H1 (cell line): Measurements from ENCODE around the gene SMDT1. TPM values are rescaled to one million over a fixed set of nuclear protein-coding genes. Genes with fewer than 3 reads are reported as not detected.
"Not testable (repeated sequence)": the region's sequence is repeated elsewhere in the genome, so short reads cannot be mapped to it uniquely, and the experiment has no call there.

Source experiments
- CTCF ChIA-PET: fragments of 300-600 bp; sonication (Branson Sonifier 250); formaldehyde crosslinking; loops from one replicate; lab custom pipeline; 2021; ENCODE audit not compliant: partially characterized antibody; lab: Charles Lee
- POLR2A ChIA-PET: fragments of 300-600 bp; sonication (Branson Sonifier 250); formaldehyde crosslinking; loops from one replicate; lab custom pipeline; 2021; ENCODE audit warnings: inconsistent platforms; ENCODE audit not compliant: partially characterized antibody; lab: Charles Lee
- DNase-seq, 2 experiments: peaks; one replicate each; pipeline versions ENCODE4 v3.0.0 to v3.0.0-alpha.2; 2010 to 2022; ENCODE audit warnings: low spot score in 2 of 2, low read depth in 1 of 2, mixed read lengths in 1 of 2
- FAIRE-seq: peaks from 2 replicates; lab custom pipeline; 2011; peaks lifted over from hg19 to GRCh38; lab: Jason Lieb, UNC
- H2AFZ ChIP-seq: 2 replicates; pipeline ENCODE4 v1.8.1; 2012; ENCODE audit warnings: low read length, inconsistent platforms
- H2AK5ac ChIP-seq: 2 replicates; pipeline ENCODE4 v1.6.1; 2013; ENCODE audit warnings: low read depth, low read length
- H2BK120ac ChIP-seq: replicated peaks from 2 replicates; pipeline ENCODE3; 2013; ENCODE audit warnings: low read depth, low read length, inconsistent platforms
- H2BK12ac ChIP-seq: 2 replicates; pipeline ENCODE4 v1.6.1; 2013; ENCODE audit warnings: low read depth, low read length
- H2BK15ac ChIP-seq: 2 replicates; pipeline ENCODE4 v1.6.1; 2013; ENCODE audit warnings: low read length
- H2BK20ac ChIP-seq: 2 replicates; pipeline ENCODE4 v1.6.1; 2013; ENCODE audit warnings: low read length
- H2BK5ac ChIP-seq: 2 replicates; pipeline ENCODE4 v1.6.1; 2013; ENCODE audit warnings: low read depth, low read length
- H3K14ac ChIP-seq: 2 replicates; pipeline ENCODE4 v1.6.1; 2013; ENCODE audit warnings: inconsistent platforms; ENCODE audit not compliant: insufficient read length
- H3K18ac ChIP-seq: 2 replicates; pipeline ENCODE4 v1.6.1; 2013; ENCODE audit warnings: low read length; ENCODE audit errors: extremely low read depth
- H3K23ac ChIP-seq: 2 replicates; pipeline ENCODE4 v1.6.1; 2013; ENCODE audit warnings: inconsistent platforms; ENCODE audit not compliant: insufficient read length
- H3K23me2 ChIP-seq: 2 replicates; pipeline ENCODE4 v1.6.1; 2013; ENCODE audit warnings: low read depth, low read length
- H3K27ac ChIP-seq: 2 replicates; pipeline ENCODE4 v1.6.1; 2011; ENCODE audit warnings: low read depth, low read length, inconsistent platforms
- H3K27me3 ChIP-seq, 4 experiments: replicated peaks in 1 of 4; 1 replicate in 1 of 4; 2 replicates in 3 of 4; pipeline versions ENCODE4 v1.6.1 to v1.8.1; 2011 to 2013; ENCODE audit warnings: low read length in 3 of 4, mild to moderate bottlenecking in 3 of 4, inconsistent platforms in 2 of 4, mixed read lengths in 2 of 4, moderate library complexity in 1 of 4; ENCODE audit not compliant: control insufficient read depth in 3 of 4, insufficient read depth in 3 of 4; ENCODE audit errors: extremely low read depth in 1 of 4
- H3K36me3 ChIP-seq, 4 experiments: 2 replicates each; pipeline versions ENCODE4 v1.6.1 to v1.8.1; 2011 to 2013; ENCODE audit warnings: mild to moderate bottlenecking in 4 of 4, low read length in 3 of 4, moderate library complexity in 2 of 4, control low read depth in 1 of 4, inconsistent platforms in 1 of 4; ENCODE audit not compliant: insufficient read depth in 4 of 4, control insufficient read depth in 2 of 4
- H3K4ac ChIP-seq: replicated peaks from 2 replicates; pipeline ENCODE3; 2013; ENCODE audit warnings: low read length, low read depth, mixed read lengths, inconsistent platforms; ENCODE audit not compliant: insufficient read length
- H3K4me1 ChIP-seq, 4 experiments: replicated peaks in 1 of 4; 1 replicate in 1 of 4; 2 replicates in 3 of 4; pipeline versions ENCODE4 v1.6.1 to v1.8.1; 2011 to 2013; ENCODE audit warnings: low read length in 3 of 4, inconsistent platforms in 2 of 4, mixed read lengths in 1 of 4; ENCODE audit not compliant: insufficient read depth in 4 of 4, control insufficient read depth in 3 of 4
- H3K4me2 ChIP-seq, 2 experiments: 2 replicates each; pipeline versions ENCODE4 v1.6.1 to v1.8.1; 2011 to 2013; ENCODE audit warnings: low read depth in 2 of 2, low read length in 2 of 2, control low read depth in 1 of 2, inconsistent platforms in 1 of 2, mild to moderate bottlenecking in 1 of 2; ENCODE audit not compliant: insufficient read depth in 1 of 2
- H3K4me3 ChIP-seq, 4 experiments: fragments of 200-600, 300-600 bp in 1 of 4; sonication (generic), shearing (Covaris generic), sonication (Bioruptor Twin) in 1 of 4; 2 replicates each; pipeline versions ENCODE4 v1.5.1 to v1.8.1; 2011 to 2016; ENCODE audit warnings: low read length in 4 of 4, low read depth in 3 of 4, control low read depth in 2 of 4, inconsistent platforms in 2 of 4, mild to moderate bottlenecking in 2 of 4, mixed read lengths in 1 of 4, moderate library complexity in 1 of 4; ENCODE audit not compliant: insufficient read depth in 2 of 4; ENCODE audit errors: extremely low read depth in 1 of 4
- H3K56ac ChIP-seq: replicated peaks from 2 replicates; pipeline ENCODE3; 2013; ENCODE audit warnings: low read depth, mild to moderate bottlenecking, mixed read lengths, low read length, inconsistent platforms; ENCODE audit not compliant: insufficient read length
- H3K79me1 ChIP-seq: 2 replicates; pipeline ENCODE4 v1.6.1; 2013; ENCODE audit warnings: low read depth, low read length, control low read depth
- H3K79me2 ChIP-seq, 2 experiments: 2 replicates each; pipeline versions ENCODE4 v1.6.1 to v1.8.1; 2012 to 2013; ENCODE audit warnings: low read length in 2 of 2, mild to moderate bottlenecking in 2 of 2, inconsistent platforms in 1 of 2; ENCODE audit not compliant: insufficient read depth in 2 of 2, control insufficient read depth in 1 of 2
- H3K9ac ChIP-seq, 4 experiments: replicated peaks in 1 of 4; 1 replicate in 1 of 4; 2 replicates in 3 of 4; pipeline versions ENCODE4 v1.6.1 to v1.8.1; 2011 to 2013; ENCODE audit warnings: low read depth in 3 of 4, low read length in 3 of 4, control low read depth in 2 of 4, mild to moderate bottlenecking in 2 of 4, moderate library complexity in 2 of 4, inconsistent platforms in 1 of 4; ENCODE audit errors: extremely low read depth in 1 of 4
- H3K9me3 ChIP-seq, 2 experiments: 2 replicates each; pipeline versions ENCODE4 v1.6.1 to v1.8.1; 2012 to 2013; ENCODE audit warnings: mild to moderate bottlenecking in 2 of 2, moderate library complexity in 2 of 2, control low read depth in 1 of 2, inconsistent platforms in 1 of 2, low read depth in 1 of 2, low read length in 1 of 2, mixed read lengths in 1 of 2; ENCODE audit not compliant: insufficient read depth in 2 of 2
- H4K20me1 ChIP-seq, 2 experiments: replicated peaks in 1 of 2; 2 replicates each; pipeline versions ENCODE3 to v1.8.1; 2011 to 2013; ENCODE audit warnings: inconsistent platforms in 2 of 2, low read length in 2 of 2, mild to moderate bottlenecking in 1 of 2; ENCODE audit not compliant: insufficient read depth in 2 of 2, control insufficient read depth in 1 of 2
- H4K5ac ChIP-seq: 2 replicates; pipeline ENCODE4 v1.6.1; 2013; ENCODE audit warnings: low read length, low read depth, mixed read lengths, inconsistent platforms; ENCODE audit not compliant: insufficient read length
- H4K8ac ChIP-seq: 2 replicates; pipeline ENCODE4 v1.8.0; 2013; ENCODE audit warnings: mild to moderate bottlenecking, moderate library complexity, low read length, inconsistent platforms; ENCODE audit not compliant: insufficient read depth; ENCODE audit errors: extremely low read depth
- H4K91ac ChIP-seq: replicated peaks from 2 replicates; pipeline ENCODE3; 2013; ENCODE audit warnings: low read length, mixed read lengths, inconsistent platforms; ENCODE audit not compliant: insufficient read length
- WGBS, 2 experiments: shearing (Covaris generic) in 1 of 2; methylation state at CpG; one replicate each; pipeline versions ENCODE4 v1.1.6 to v1.1.7; 2013 to 2015; ENCODE audit warnings: low lambda C conversion rate in 2 of 2, mixed read lengths in 2 of 2, inconsistent platforms in 1 of 2, low coverage in 1 of 2, missing lambda C conversion rate in 1 of 2; ENCODE audit not compliant: insufficient replicate concordance in 2 of 2, insufficient coverage in 1 of 2, insufficient read length in 1 of 2; ENCODE audit errors: extremely low coverage in 1 of 2, missing lambda C conversion rate in 1 of 2; 5-methylcytosine and 5-hydroxymethylcytosine counted together
- polyA plus RNA-seq, 7 experiments: library from polyadenylated mRNA; depleted of rRNA in 3 of 7; stranded (reverse) in 5 of 7; unstranded in 2 of 7; fragments of >200 nt in 5 of 7; fragments of 200-250 nt in 2 of 7; gene quantifications; 1 replicate in 5 of 7; 2 replicates in 1 of 7; 4 replicates in 1 of 7; pipeline versions ENCODE4 v1.2.1 to v1.2.3, GENCODE V29; 2011 to 2013; ENCODE audit warnings: missing spikeins in 2 of 7, mixed read lengths in 2 of 7
- total RNA-seq: library from RNA; stranded (reverse); fragmentation: NEBNext Ultra II Directional; extraction: Animal tissue kit (Norgen Biotek cat#: 25700); gene quantifications from 2 replicates; pipeline ENCODE4 v1.2.1, GENCODE V29; 2021

Gene SMDT1
- total and polyA plus RNA-seq, 2 of the 8 experiments (the other 6 are each of a cell fraction or from before 2014, with no cell fraction given) = 34.9 to 35.6 TPM

- H4K8ac ChIP-seq, H3K36me3 ChIP-seq, H3K4me1 ChIP-seq, H2BK5ac ChIP-seq, H2BK15ac ChIP-seq, H3K23ac ChIP-seq, H4K20me1 ChIP-seq, H3K18ac ChIP-seq, H3K9me3 ChIP-seq, CTCF ChIA-PET, H3K27me3 ChIP-seq, H3K4me3 ChIP-seq, H3K14ac ChIP-seq, H3K79me2 ChIP-seq, H2BK120ac ChIP-seq, H2BK12ac ChIP-seq, H4K91ac ChIP-seq, H3K56ac ChIP-seq, H2BK20ac ChIP-seq, H3K27ac ChIP-seq, H4K5ac ChIP-seq, H3K4ac ChIP-seq, H3K9ac ChIP-seq, POLR2A ChIA-PET, FAIRE-seq, H3K4me2 ChIP-seq, H2AFZ ChIP-seq, H2AK5ac ChIP-seq, H3K79me1 ChIP-seq, DNase-seq, H3K23me2 ChIP-seq: not testable (repeated sequence)
- WGBS, 2 experiments = 80% methylated on average over 3 of the region's 13 CpGs; no CpG with 5 or more reads in 1 of the 2 experiments
These were observed 48.5 kb downstream of the SMDT1 start for GRCh38 chr22:42128007-42128406.
